HL-60/S4 treated with phorbol 12-myristate 13-acetate at 8.2 ng/mL for 4 days and 3 days (cell line): ENCODE data around the gene CRHR2.

Experiments used
- in situ Hi-C: fragments of 300-500 bp; cut with MboI; formaldehyde crosslinking; loops from 2 replicates; pipeline ENCODE4 v1.15.0; 2022; ENCODE audit warnings: low sequenced_read_pairs

CRHR2 gene

GRCh38 chr7:30633223-30633622 is 49.0 kb downstream of the CRHR2 start:
- in situ Hi-C loops: no loop called here

GRCh38 chr7:30630986-30631385 is 51.3 kb downstream of the CRHR2 start:
- in situ Hi-C loops: no loop called here

DNA sequence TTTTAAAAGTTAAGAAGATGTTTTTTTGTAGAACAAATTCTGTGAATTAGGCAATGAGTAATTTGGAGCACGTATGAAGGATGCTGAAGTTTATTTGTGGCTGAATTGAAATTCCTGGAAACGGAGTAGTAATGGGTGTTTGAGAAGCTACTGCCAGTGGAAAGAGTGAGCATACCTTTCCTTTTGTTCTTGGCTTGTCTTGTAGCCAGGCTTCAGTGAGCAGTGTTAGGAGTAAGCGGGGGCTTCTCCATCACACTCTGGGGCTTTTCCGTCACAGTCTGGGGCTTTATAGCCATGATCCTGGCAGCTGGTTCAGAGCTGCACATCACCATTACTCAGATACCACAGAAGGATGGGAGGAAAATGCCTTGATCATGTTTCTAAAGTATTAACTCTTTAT is 55.2 kb downstream of the CRHR2 start:
- in situ Hi-C loops: no loop called here

DNA sequence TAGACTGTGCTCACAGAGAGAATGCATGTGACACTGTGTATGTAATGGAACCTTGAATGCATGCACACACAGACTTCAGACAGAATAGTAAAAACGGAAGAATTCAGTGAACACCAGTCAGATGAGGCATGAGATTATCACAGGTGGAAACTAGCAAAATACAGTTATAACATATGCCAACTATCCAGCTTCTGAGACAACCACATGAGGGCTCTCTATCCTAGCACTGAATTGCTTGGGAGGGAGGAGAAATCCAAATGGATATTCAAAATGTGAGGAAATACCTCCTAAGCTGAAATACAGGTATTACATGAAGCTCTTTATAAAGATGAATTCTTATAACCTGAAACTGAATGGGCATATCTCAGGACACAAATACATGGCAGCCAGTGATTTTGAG is 57.0 kb downstream of the CRHR2 start:
- in situ Hi-C loops: no loop called here

DNA sequence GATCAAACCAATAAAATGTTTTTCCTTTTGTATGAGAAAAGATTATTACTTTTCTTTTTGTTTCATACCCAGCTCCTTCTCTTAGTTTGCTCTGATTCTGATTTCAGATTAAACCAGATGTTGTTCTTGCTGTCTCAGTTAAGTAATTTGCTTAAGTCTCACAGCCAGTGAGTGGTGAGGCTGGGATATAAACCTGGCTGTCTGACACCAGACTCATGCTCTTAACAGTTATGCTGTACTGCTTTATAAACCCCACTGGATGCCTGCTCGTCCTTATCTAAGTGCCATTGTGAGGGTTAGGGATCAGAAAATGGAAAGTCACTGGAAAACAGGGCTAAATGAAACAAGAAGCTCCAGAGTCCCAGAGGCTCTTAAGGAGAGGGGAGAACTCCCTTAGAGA is 63.3 kb downstream of the CRHR2 start:
- in situ Hi-C loops: no loop called here

DNA sequence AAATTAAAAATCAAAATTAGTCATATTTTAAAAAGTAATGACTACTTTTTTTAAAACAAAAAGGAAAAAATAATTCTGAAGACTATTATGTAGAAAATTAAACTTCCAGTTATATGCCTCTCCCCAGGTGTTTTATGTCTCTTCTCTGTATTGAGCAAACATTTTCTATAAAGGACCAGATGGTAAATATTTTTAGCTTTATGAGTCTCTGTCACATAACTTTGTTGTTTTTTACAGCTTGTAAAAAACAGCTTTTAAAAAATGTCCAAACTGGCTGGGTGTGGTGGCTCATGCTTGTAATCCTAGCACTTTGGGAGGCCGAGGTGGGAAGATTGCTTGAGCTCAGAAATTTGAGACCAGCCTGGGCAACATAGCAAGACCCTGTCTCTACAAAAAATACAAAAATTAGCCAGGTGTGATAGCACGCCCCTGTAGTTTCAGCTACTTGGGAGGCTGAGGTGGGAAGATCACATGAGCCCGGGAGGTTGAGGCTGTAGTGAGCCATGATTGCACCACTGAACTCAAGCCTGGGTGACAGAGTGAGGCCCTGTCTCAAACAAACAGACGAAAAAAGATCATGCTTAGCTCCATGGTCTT is 64.1 kb downstream of the CRHR2 start:
- in situ Hi-C loops: no loop called here

DNA sequence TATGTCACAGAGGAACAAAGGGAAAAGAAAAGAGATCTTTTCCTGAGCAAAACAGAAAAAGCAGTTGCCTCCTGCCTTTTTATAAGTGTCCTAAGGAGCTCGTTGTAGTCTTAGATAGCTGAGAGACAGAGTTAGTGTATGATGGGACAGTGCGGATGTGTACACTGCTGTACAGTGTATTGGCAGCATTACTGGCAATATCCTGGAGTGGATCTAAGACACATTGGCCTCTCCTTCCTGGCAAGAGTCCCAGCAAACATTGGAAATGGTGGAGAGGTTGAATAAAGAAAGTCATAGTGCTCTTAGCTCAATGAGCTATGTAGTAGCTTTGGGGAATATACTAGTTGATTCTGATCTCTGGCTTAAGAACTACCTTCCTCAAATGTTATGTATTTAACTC is 64.9 kb downstream of the CRHR2 start:
- in situ Hi-C loops: no loop called here

DNA sequence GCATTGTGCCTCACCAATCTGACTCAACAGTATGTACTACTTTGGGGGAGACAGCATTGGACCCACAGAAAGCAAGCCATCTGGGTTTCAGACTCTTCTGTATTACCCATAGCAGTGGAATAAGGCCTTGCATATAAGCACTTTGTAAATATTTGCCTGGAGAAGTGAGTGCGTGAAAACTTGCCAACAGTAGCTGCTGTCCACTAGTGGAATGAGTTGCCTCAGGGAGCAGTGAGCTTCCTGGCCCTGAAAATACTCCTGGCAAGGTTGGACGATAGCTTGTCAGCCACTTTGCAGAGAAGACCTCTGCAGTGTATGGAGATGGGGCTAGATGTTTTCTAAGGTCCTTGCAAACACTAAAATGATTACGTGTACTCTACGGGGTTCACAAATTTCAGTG is 65.9 kb downstream of the CRHR2 start:
- in situ Hi-C loops: no loop called here

DNA sequence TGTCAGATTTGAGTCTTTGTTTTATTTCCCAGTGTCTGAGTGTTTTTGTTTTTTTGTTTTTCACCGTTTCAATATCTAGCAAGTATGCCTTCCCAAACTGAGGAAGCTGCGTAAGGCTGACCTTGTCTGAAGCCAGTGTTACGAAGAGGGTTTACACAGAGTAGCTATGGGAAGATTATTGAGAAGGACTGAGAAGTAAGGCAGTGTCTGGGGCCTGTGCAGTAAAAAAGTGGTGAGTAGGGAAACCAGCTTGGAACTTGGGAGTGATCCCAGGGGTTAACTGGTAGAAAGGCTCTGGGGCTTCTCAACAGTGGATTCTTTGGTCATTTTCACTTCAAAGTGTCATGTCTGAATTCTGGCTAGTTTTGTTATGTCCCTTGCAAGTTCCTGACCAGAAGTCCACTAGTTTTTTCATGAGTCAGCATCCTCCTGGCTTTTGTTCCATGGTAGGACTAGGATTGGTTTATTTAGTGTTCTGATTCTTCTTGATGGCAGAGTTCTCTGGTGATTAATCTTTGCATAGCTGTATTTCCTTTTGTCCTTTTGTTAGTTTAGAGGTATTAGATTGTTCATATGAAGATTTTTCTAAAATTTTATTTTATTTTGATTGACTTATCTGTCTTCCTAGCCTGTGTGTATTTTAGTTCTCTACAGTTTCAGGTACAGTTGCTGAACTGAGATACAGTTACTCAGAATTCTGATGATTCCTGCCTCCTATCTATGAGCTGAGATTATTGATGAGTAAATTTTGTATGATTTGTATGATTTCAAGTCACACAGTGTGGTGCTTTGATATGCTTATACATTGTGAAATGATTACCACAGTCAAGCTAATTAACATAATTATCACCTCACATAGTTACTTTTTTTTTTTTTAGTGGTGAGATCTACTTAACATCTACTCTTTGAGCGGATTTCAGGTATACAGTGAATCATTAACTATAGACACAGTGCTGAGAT is 68.6 kb downstream of the CRHR2 start:
- in situ Hi-C loops: no loop called here

GRCh38 chr7:30612658-30613265 is 69.5 kb downstream of the CRHR2 start:
- in situ Hi-C loops: no loop called here

DNA sequence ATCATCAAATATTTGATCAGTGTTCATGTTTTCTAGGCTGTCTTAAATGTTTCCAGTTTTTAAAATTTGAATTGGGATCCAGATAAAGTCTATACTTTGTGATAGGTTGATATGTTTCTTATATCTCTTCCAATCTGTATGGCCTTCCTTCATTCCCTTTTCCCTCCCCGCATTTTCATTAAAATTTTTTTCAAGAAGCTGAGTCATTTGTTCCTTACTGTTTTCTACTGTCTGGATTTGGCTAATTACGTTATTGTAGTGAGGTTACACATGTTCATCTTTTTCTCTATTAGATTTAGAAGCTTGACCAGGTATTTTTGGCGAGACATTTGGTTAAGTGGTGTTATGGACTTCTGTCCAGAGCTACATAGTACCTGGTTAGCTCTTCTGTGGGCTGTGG is 76.4 kb downstream of the CRHR2 start:
- in situ Hi-C loops: no loop called here

DNA sequence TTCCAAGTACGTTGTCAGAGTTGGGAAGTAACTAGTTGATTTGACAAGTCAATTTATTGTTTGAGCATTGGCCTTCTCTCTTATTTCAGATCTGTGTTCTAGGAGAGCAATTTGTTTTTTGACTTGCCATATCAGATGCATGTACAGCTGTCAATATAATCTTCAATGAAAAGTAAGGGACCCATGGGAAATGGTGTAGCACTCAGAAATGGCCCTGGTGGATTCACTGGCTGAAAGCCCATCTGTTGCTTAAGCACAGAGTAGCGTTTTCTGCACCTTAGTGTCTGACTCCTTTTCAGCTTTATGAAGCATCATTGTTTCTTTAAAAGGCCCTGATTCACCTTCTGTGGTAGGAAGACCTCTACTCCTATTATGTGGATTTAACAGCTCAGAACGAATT is 77.4 kb downstream of the CRHR2 start:
- in situ Hi-C loops: no loop called here
